Neural crest cell (in vitro differentiated cells): ENCODE measurements around the gene ATF4. TPM values are rescaled to one million over a fixed set of nuclear protein-coding genes. Genes with fewer than 3 reads are reported as not detected.

Experiments
- DNase-seq: peaks from one replicate; pipeline ENCODE4 v3.0.0; 2021; ENCODE audit warnings: low read depth, mixed read lengths, low spot score
- H3K27ac Mint-ChIP-seq: one replicate; pipeline ENCODE4 v1.8.0; 2021; ENCODE audit warnings: mild to moderate bottlenecking, mixed read lengths; ENCODE audit not compliant: unreplicated experiment
- H3K27me3 Mint-ChIP-seq: 2 replicates; pipeline ENCODE4 v1.8.0; 2021; ENCODE audit warnings: low read depth, mild to moderate bottlenecking, mixed read lengths
- H3K36me3 Mint-ChIP-seq: 2 replicates; pipeline ENCODE4 v1.8.0; 2021; ENCODE audit warnings: low read depth, mild to moderate bottlenecking, mixed read lengths
- H3K4me1 Mint-ChIP-seq: 2 replicates; pipeline ENCODE4 v1.8.0; 2021; ENCODE audit warnings: mixed read lengths
- H3K4me3 Mint-ChIP-seq: one replicate; pipeline ENCODE4 v1.8.0; 2021; ENCODE audit warnings: mild to moderate bottlenecking, mixed read lengths
- H3K9me3 Mint-ChIP-seq: 2 replicates; pipeline ENCODE4 v1.8.0; 2021; ENCODE audit warnings: mixed read lengths
- total RNA-seq: library from RNA; stranded (reverse); gene quantifications from 2 replicates; pipeline ENCODE4 v1.2.1, GENCODE V29; 2021
- TF ChIP-seq, protein P1 (sequence below): fragments of 200-600 bp; sonication (generic); conservative IDR thresholded peaks from 2 replicates; pipeline ENCODE4 v1.5.0; 2021; ENCODE audit warnings: antibody characterized with exemption, mild to moderate bottlenecking

Gene ATF4
- total RNA-seq, 1 donor from 2014 or later = 364 TPM

DNA sequence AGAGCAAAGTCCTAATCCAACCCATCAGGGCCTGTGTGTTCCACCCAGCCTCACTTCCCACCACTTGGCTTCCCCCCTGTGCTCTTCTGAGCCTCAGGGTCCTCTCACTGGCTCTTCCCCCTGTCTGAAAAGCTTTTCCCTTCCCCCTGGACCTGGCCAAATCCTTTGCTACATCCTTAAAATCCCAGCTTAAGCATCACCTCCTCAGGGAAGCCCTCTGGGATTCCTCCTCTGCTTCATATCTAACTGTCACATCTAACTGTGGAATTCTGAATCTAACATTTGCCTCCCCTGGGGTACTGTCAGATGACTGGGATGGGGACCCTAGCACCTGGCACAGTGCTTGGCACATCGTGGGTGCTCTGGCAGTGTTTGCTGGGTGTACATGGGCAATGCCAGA is 51.2 kb downstream of the ATF4 start:
- H3K9me3 Mint-ChIP-seq = no peaks in the 10 kb centered on the region
- no peak overlapping the region for H3K4me3 Mint-ChIP-seq
- no peaks in the 10 kb centered on the region for H3K36me3 Mint-ChIP-seq
- H3K4me1 Mint-ChIP-seq = no peaks in the 10 kb centered on the region
- no peaks in the 10 kb centered on the region for H3K27me3 Mint-ChIP-seq
- H3K27ac Mint-ChIP-seq = no peak overlapping the region
- TF ChIP-seq, protein P1, sequence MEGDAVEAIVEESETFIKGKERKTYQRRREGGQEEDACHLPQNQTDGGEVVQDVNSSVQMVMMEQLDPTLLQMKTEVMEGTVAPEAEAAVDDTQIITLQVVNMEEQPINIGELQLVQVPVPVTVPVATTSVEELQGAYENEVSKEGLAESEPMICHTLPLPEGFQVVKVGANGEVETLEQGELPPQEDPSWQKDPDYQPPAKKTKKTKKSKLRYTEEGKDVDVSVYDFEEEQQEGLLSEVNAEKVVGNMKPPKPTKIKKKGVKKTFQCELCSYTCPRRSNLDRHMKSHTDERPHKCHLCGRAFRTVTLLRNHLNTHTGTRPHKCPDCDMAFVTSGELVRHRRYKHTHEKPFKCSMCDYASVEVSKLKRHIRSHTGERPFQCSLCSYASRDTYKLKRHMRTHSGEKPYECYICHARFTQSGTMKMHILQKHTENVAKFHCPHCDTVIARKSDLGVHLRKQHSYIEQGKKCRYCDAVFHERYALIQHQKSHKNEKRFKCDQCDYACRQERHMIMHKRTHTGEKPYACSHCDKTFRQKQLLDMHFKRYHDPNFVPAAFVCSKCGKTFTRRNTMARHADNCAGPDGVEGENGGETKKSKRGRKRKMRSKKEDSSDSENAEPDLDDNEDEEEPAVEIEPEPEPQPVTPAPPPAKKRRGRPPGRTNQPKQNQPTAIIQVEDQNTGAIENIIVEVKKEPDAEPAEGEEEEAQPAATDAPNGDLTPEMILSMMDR = no peak
- DNase-seq = no peak

Other genes with a start within 250 kb of the ATF4 start
- gene RPL3, start 200.9 kb upstream of the ATF4 start, total RNA-seq = 2,294 and 2,333 TPM in 2 replicates
- 30.0 and 30.4 TPM in 2 replicates for gene SYNGR1, start 170.6 kb upstream of the ATF4 start, total RNA-seq
- gene TAB1, start 120.8 kb upstream of the ATF4 start, total RNA-seq = 33.8 and 38.3 TPM in 2 replicates
- 20.3 and 23.5 TPM in 2 replicates for gene MGAT3, start 63.5 kb upstream of the ATF4 start, total RNA-seq
- gene MIEF1, start 18.3 kb upstream of the ATF4 start, total RNA-seq = 43.3 and 45.0 TPM in 2 replicates
- 67.5 and 72.6 TPM in 2 replicates for gene RPS19BP1, start 12.2 kb downstream of the ATF4 start, total RNA-seq
- gene CACNA1I, start 50.2 kb downstream of the ATF4 start, total RNA-seq = 0.07 TPM in 2 replicates